ENCODE data around the gene PRKAG3. TPM values are rescaled to one million over a fixed set of nuclear protein-coding genes. Genes with fewer than 3 reads are reported as not detected.

Gene PRKAG3
- total and polyA plus RNA-seq, 2 experiments from 2014 or later: not detected

DNA sequence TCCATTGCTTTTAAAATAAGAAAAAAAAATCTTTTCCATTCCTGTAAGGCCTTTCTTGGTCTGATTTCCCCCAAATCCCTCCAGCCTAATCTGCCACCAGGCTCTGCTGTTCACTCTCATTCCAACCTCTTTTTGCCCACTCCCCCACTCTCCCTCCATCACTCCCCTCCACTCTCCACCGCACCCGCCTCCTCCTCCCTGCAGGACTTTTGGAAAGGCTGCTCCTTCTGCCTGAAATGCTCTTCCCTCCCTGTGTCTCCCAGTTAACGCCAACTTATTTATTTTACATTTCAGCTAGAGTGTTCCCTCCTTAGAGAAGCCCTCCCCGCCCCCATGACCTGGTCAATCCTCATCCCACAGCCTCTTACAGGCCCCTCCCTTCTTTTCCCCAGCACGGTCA is 23.3 kb upstream of the PRKAG3 start:
- TF ChIP-seq EZH2 (IDR thresholded peaks at IDR 0.05; ENCODE audit: low read depth, unreplicated experiment) (peak; percentile 50), CREB1 (CRISPR knock-in tag; IDR thresholded peaks at IDR 0.05; ENCODE audit: low read depth) (no peak)
- H3K27ac ChIP-seq (ENCODE audit: low read depth): no peak overlapping the region
- Mint-ChIP-seq H3K4me3 (no peak overlapping the region), H3K9me3 (no peaks in the 10 kb centered on the region; the same call in 2 of the 3 replicates), H3K36me3 (ENCODE audit: low read depth) (no peaks in the 10 kb centered on the region), H3K27ac (no peak overlapping the region), H3K4me1 (peaks cover 55% of the 10 kb centered on the region), H3K27me3 (ENCODE audit: insufficient read depth, low read depth, poor library complexity) (peaks cover 70% of the 10 kb centered on the region)
- no peak overlapping the region for H3K4me3 ChIP-seq
- no peak for ATAC-seq
- H3K79me2 ChIP-seq (replicated peaks; ENCODE audit: insufficient read depth): no peaks in the 10 kb centered on the region
- H3K27me3 ChIP-seq (ENCODE audit: insufficient read depth): peaks cover 78% of the 10 kb centered on the region
- H3F3A ChIP-seq (replicated peaks; ENCODE audit: low read depth): 0 out of 2 replicates have a peak, but pooled peaks cover 10% of the 10 kb centered on the region
- DNase-seq (ENCODE audit: low spot score): no peak
- H3K4me1 ChIP-seq (ENCODE audit: insufficient read depth): peaks cover 46% of the 10 kb centered on the region
- H4K20me1 ChIP-seq (replicated peaks; ENCODE audit: insufficient read depth): peaks cover 2% of the 10 kb centered on the region
- no peaks in the 10 kb centered on the region for H3K9me2 ChIP-seq (ENCODE audit: insufficient read depth)
- peak overlapping the region; percentile 33 for H3K4me2 ChIP-seq
- no peaks in the 10 kb centered on the region; the same call in 1 of the 2 replicates for H3K36me3 ChIP-seq (ENCODE audit: insufficient read depth)
- no peak overlapping the region for H2AFZ ChIP-seq

DNA sequence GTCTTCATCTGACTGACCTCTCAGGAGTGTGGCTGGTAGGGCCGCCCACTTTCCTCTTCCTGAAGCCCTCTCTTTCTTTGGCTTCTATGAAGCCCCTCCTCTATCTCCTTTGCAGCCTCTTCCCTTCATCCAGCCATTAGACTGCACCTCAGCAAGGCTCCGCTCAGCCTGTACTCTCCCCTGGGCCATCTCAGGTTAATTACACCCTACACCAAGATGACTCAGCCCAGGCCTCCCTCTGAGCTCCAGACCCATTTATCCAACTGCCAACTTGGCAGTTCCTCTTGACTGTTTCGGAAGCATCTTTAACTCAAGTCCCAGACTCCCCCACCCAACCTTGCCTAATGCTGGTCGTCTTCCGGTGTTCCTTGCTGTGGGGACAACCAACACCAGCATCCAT is 22.2 kb upstream of the PRKAG3 start:
- TF ChIP-seq EZH2 (IDR thresholded peaks at IDR 0.05; ENCODE audit: low read depth, unreplicated experiment) (peak; percentile 28), POLR2AphosphoS5 (IDR thresholded peaks at IDR 0.05; ENCODE audit: low read depth) (no peak)
- Histone ChIP-seq H3K27me3 (ENCODE audit: insufficient read depth) (peaks cover 68% of the 10 kb centered on the region), H3K4me2 (peak overlapping the region; percentile 45), H3K36me3 (ENCODE audit: insufficient read depth) (no peaks in the 10 kb centered on the region; the same call in 1 of the 2 replicates), H4K20me1 (replicated peaks; ENCODE audit: insufficient read depth) (peaks cover 2% of the 10 kb centered on the region), H3K27ac (ENCODE audit: low read depth) (no peak overlapping the region), H3K79me2 (replicated peaks; ENCODE audit: insufficient read depth) (no peaks in the 10 kb centered on the region), H2AFZ (no peak overlapping the region), H3K4me1 (ENCODE audit: insufficient read depth) (peaks cover 43% of the 10 kb centered on the region), H3K4me3 (no peak overlapping the region; the same call in 1 of the 2 replicates), H3K9me2 (ENCODE audit: insufficient read depth) (no peaks in the 10 kb centered on the region), H3F3A (replicated peaks; ENCODE audit: low read depth) (0 out of 2 replicates have a peak, but pooled peaks cover 8% of the 10 kb centered on the region)
- no peaks in the 10 kb centered on the region for H3K36me3 Mint-ChIP-seq (ENCODE audit: low read depth)
- DNase-seq (ENCODE audit: low spot score) (no peak), ATAC-seq (peak; percentile 18)
- H3K4me3 Mint-ChIP-seq: no peak overlapping the region
- H3K27ac Mint-ChIP-seq: no peak overlapping the region
- no peaks in the 10 kb centered on the region for H3K9me3 Mint-ChIP-seq
- H3K4me1 Mint-ChIP-seq: peaks cover 50% of the 10 kb centered on the region
- peaks cover 64% of the 10 kb centered on the region for H3K27me3 Mint-ChIP-seq (ENCODE audit: insufficient read depth, low read depth, poor library complexity)

DNA sequence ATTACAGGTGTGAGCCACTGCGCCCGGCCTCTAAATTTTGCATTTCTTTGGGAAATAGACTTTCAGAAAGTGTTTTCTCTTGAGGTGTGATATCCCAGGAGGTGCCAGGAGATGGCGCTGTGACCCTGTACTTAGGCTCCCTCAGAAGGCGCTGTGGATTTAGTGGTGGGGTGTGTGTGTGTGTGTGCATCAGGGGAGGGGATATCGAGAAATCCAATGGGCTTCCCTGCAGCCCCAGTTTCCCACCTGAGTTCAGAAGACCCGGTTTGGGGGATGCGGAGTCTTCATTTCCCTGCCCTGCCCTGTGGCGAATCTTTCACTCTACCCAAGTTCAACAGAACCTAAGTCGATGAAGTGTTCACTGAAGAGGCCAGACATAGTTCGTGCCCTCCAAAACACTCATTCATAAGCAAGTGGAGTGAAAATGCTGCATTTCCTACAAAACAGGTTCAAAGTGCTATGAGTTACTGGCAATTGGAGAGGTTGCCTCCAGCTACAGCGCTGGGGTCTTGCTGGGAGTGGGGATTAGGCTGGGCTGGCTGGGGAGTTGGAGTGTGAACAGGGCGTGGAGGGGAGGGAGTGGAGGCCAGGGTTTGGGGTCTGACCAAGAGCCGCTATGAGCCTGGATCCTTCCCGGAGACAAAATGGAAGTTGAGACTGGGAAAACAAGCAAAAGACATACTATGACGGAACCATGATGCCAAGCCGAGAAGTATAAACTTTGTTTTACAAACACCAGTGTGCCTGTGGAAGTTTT is 21.5 kb upstream of the PRKAG3 start:
- peaks cover 59% of the 10 kb centered on the region for H3K27me3 Mint-ChIP-seq (ENCODE audit: insufficient read depth, low read depth, poor library complexity)

More for the DNA sequence above, 21.5 kb upstream of the PRKAG3 start:
- Histone ChIP-seq H3K27ac (ENCODE audit: low read depth) (no peak overlapping the region), H2AFZ (no peak overlapping the region), H3F3A (replicated peaks; ENCODE audit: low read depth) (0 out of 2 replicates have a peak, but pooled peaks cover 6% of the 10 kb centered on the region), H3K79me2 (replicated peaks; ENCODE audit: insufficient read depth) (no peaks in the 10 kb centered on the region), H3K4me3 (peak overlapping the region; percentile 31; the same call in 1 of the 2 replicates), H3K4me1 (ENCODE audit: insufficient read depth) (peaks cover 42% of the 10 kb centered on the region), H3K36me3 (ENCODE audit: insufficient read depth) (no peaks in the 10 kb centered on the region), H3K9me2 (ENCODE audit: insufficient read depth) (no peaks in the 10 kb centered on the region), H3K4me2 (peak overlapping the region; percentile 45), H3K27me3 (ENCODE audit: insufficient read depth) (peaks cover 61% of the 10 kb centered on the region), H4K20me1 (replicated peaks; ENCODE audit: insufficient read depth) (peaks cover 2% of the 10 kb centered on the region; the same call in 1 of the 2 replicates)
- Mint-ChIP-seq H3K4me3 (peak overlapping the region; percentile 19; the same call in 2 of the 3 replicates), H3K4me1 (peaks cover 44% of the 10 kb centered on the region), H3K9me3 (no peaks in the 10 kb centered on the region), H3K36me3 (ENCODE audit: low read depth) (no peaks in the 10 kb centered on the region), H3K27ac (no peak overlapping the region)
- peak; percentile 89 for DNase-seq (ENCODE audit: low spot score)
- ATAC-seq: peak; percentile 66
- TF ChIP-seq, protein P1, sequence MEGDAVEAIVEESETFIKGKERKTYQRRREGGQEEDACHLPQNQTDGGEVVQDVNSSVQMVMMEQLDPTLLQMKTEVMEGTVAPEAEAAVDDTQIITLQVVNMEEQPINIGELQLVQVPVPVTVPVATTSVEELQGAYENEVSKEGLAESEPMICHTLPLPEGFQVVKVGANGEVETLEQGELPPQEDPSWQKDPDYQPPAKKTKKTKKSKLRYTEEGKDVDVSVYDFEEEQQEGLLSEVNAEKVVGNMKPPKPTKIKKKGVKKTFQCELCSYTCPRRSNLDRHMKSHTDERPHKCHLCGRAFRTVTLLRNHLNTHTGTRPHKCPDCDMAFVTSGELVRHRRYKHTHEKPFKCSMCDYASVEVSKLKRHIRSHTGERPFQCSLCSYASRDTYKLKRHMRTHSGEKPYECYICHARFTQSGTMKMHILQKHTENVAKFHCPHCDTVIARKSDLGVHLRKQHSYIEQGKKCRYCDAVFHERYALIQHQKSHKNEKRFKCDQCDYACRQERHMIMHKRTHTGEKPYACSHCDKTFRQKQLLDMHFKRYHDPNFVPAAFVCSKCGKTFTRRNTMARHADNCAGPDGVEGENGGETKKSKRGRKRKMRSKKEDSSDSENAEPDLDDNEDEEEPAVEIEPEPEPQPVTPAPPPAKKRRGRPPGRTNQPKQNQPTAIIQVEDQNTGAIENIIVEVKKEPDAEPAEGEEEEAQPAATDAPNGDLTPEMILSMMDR (conservative IDR thresholded peaks at IDR 0.05; ENCODE audit: low read depth in 2 of 2): peak; percentile 89 to 93
- TF ChIP-seq, protein P2, sequence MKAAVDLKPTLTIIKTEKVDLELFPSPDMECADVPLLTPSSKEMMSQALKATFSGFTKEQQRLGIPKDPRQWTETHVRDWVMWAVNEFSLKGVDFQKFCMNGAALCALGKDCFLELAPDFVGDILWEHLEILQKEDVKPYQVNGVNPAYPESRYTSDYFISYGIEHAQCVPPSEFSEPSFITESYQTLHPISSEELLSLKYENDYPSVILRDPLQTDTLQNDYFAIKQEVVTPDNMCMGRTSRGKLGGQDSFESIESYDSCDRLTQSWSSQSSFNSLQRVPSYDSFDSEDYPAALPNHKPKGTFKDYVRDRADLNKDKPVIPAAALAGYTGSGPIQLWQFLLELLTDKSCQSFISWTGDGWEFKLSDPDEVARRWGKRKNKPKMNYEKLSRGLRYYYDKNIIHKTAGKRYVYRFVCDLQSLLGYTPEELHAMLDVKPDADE (IDR thresholded peaks at IDR 0.05): no peak
- TF ChIP-seq EZH2 (IDR thresholded peaks at IDR 0.05; ENCODE audit: low read depth, unreplicated experiment): peak; percentile 81
